HepG2 (cell line): ENCODE results near the gene C10orf120. TPM values are rescaled to one million over a fixed set of nuclear protein-coding genes. Genes with fewer than 3 reads are reported as not detected.

Experiments used
- ATAC-seq: fragments of 200-7000 bp; cut with Tn5 transposase; 3 replicates; pipeline ENCODE4 v1.9.1; 2020; ENCODE audit warnings: mild to moderate bottlenecking, moderate library complexity
- BruUV-seq: library from RNA; stranded (reverse); fragments of 400-500 nt; replicated peaks from 2 replicates; lab custom pipeline; 2021; lab: Mats Ljungman, UMichigan
- CTCF ChIA-PET: fragments of 300-600 bp; formaldehyde crosslinking; extraction: SDS; loops from one replicate; lab custom pipeline; 2021; ENCODE audit warnings: low total read pairs, inconsistent platforms, low intra/inter-chr PET ratio; lab: Yijun Ruan, JAX
- POLR2A ChIA-PET: fragments of 350-600 bp; sonication (Branson Sonifier 250); formaldehyde crosslinking; loops from one replicate; lab custom pipeline; 2020; ENCODE audit warnings: antibody characterized with exemption, inconsistent platforms; lab: Yijun Ruan, JAX
- DNase-seq: peaks from one replicate; pipeline ENCODE4 v3.0.0-alpha.2; 2015; ENCODE audit warnings: low spot score
- FAIRE-seq: peaks from 3 replicates; lab custom pipeline; 2011; peaks lifted over from hg19 to GRCh38; lab: Jason Lieb, UNC
- H2AFZ ChIP-seq: one replicate; pipeline ENCODE4 v1.6.1; 2011; ENCODE audit warnings: low read length, inconsistent platforms
- H3K27ac ChIP-seq: fragments of 300-600 bp; 3 replicates; pipeline ENCODE4 v1.8.0; 2011; ENCODE audit warnings: mixed run types, mild to moderate bottlenecking, mixed read lengths, low read length, inconsistent platforms; ENCODE audit not compliant: insufficient read depth; ENCODE audit errors: extremely low read length
- H3K27me3 ChIP-seq, 2 experiments: fragments of 200-600 bp in 1 of 2; 2 replicates in 1 of 2; 3 replicates in 1 of 2; pipeline versions ENCODE4 v1.6.0 to v1.8.0; 2011; ENCODE audit warnings: low read length in 2 of 2, mild to moderate bottlenecking in 2 of 2, moderate library complexity in 2 of 2, inconsistent platforms in 1 of 2; ENCODE audit not compliant: insufficient read depth in 2 of 2, control insufficient read depth in 1 of 2
- H3K36me3 ChIP-seq, 2 experiments: fragments of 200-600 bp in 1 of 2; replicated peaks in 1 of 2; 2 replicates in 1 of 2; 3 replicates in 1 of 2; pipeline versions ENCODE4 v1.5.1 to v1.8.0; 2011; ENCODE audit warnings: low read length in 2 of 2, inconsistent platforms in 1 of 2; ENCODE audit not compliant: insufficient read depth in 2 of 2, control insufficient read depth in 1 of 2
- H3K4me1 ChIP-seq: 2 replicates; pipeline ENCODE4 v1.5.1; 2012; ENCODE audit warnings: low read length, inconsistent platforms; ENCODE audit not compliant: insufficient read depth
- H3K4me2 ChIP-seq: 2 replicates; pipeline ENCODE4 v1.6.0; 2011; ENCODE audit warnings: low read depth, low read length, inconsistent platforms
- H3K4me3 ChIP-seq, 3 experiments: fragments of 200-600 bp in 1 of 3; sonication (generic), shearing (Covaris generic) in 1 of 3; replicated peaks in 1 of 3; 2 replicates each; pipeline ENCODE4 v1.5.1; 2011 to 2016; ENCODE audit warnings: low read length in 3 of 3, inconsistent platforms in 2 of 3, low read depth in 2 of 3, mild to moderate bottlenecking in 2 of 3, control low read depth in 1 of 3, mixed read lengths in 1 of 3; ENCODE audit not compliant: insufficient read depth in 1 of 3
- H3K79me2 ChIP-seq: one replicate; pipeline ENCODE4 v1.6.1; 2011; ENCODE audit warnings: low read length, inconsistent platforms; ENCODE audit not compliant: insufficient read depth
- H3K9ac ChIP-seq: 2 replicates; pipeline ENCODE4 v1.6.0; 2011; ENCODE audit warnings: mild to moderate bottlenecking, low read depth, low read length, inconsistent platforms; ENCODE audit not compliant: insufficient read depth
- H3K9me3 ChIP-seq: 2 replicates; pipeline ENCODE4 v1.5.1; 2012; ENCODE audit warnings: mild to moderate bottlenecking, low read length
- H4K20me1 ChIP-seq: 2 replicates; pipeline ENCODE4 v1.6.0; 2011; ENCODE audit warnings: inconsistent platforms, mild to moderate bottlenecking, low read length, moderate library complexity; ENCODE audit not compliant: insufficient read depth
- FOXK1 ChIP-seq: sonication (generic); formaldehyde crosslinking; IDR thresholded peaks from 2 replicates; pipeline ENCODE4 v1.4.0; 2020; ENCODE audit warnings: low read depth, missing genetic modification reagents, borderline replicate concordance
- IRF9 ChIP-seq: sonication (generic); formaldehyde crosslinking; IDR thresholded peaks from 2 replicates; pipeline ENCODE4 v1.8.0; 2022; ENCODE audit warnings: missing genetic modification reagents, mild to moderate bottlenecking, borderline replicate concordance
- SRY ChIP-seq: sonication (generic); formaldehyde crosslinking; IDR thresholded peaks from 2 replicates; pipeline ENCODE4 v1.8.0; 2022; ENCODE audit warnings: mild to moderate bottlenecking, missing genetic modification reagents
- TEAD3 ChIP-seq: optimal IDR thresholded peaks from 2 replicates; pipeline ENCODE3; 2016; ENCODE audit warnings: borderline replicate concordance
- TRAFD1 ChIP-seq: sonication (generic); formaldehyde crosslinking; IDR thresholded peaks from 2 replicates; pipeline ENCODE4 v1.5.1; 2020; ENCODE audit warnings: missing genetic modification reagents, mild to moderate bottlenecking, borderline replicate concordance
- ZFP36L2 ChIP-seq: sonication (generic); formaldehyde crosslinking; IDR thresholded peaks from 2 replicates; pipeline ENCODE4 v1.4.0; 2020; ENCODE audit warnings: missing genetic modification reagents
- ZNF30 ChIP-seq: sonication (generic); formaldehyde crosslinking; IDR thresholded peaks from 2 replicates; pipeline ENCODE4 v1.5.0; 2020; ENCODE audit warnings: mild to moderate bottlenecking, missing genetic modification reagents
- ZNF44 ChIP-seq: sonication (generic); formaldehyde crosslinking; IDR thresholded peaks from 2 replicates; pipeline ENCODE4 v1.5.1; 2020; ENCODE audit warnings: mild to moderate bottlenecking, missing genetic modification reagents
- ZNF605 ChIP-seq: sonication (generic); formaldehyde crosslinking; IDR thresholded peaks from 2 replicates; pipeline ENCODE4 v1.8.0; 2022; ENCODE audit warnings: mild to moderate bottlenecking, missing genetic modification reagents
- ZNF747 ChIP-seq: sonication (generic); formaldehyde crosslinking; IDR thresholded peaks from 2 replicates; pipeline ENCODE4 v1.8.1; 2023; ENCODE audit warnings: missing genetic modification reagents, mild to moderate bottlenecking, borderline replicate concordance
- WGBS: methylation state at CpG from one replicate; pipeline ENCODE4 v1.1.6; 2017; ENCODE audit warnings: low lambda C conversion rate; 5-methylcytosine and 5-hydroxymethylcytosine counted together
- in situ Hi-C: cut with HindIII; loops from 2 replicates; pipeline ENCODE4 v1.10.0; 2017; ENCODE audit warnings: low pct_unique_long_range_greater_than_20kb; ENCODE audit not compliant: extremely low pct_ligation_motif_present
- intact Hi-C: fragments of 100-400 bp; cut with micrococcal nuclease; formaldehyde crosslinking; loops from one replicate; pipeline ENCODE4 v1.10.0; 2022; ENCODE audit not compliant: unreplicated experiment
- polyA plus RNA-seq, 8 experiments: library from polyadenylated mRNA; depleted of rRNA in 3 of 8; stranded (reverse) in 7 of 8; unstranded in 1 of 8; fragments of >200 nt; fragmentation: Illumina TruSeq in 4 of 8; extraction: Trizol in 4 of 8; gene quantifications; 2 replicates each; pipeline versions ENCODE4 v1.2.1 to v1.2.3, GENCODE V29; 2011 to 2016; ENCODE audit warnings: low read depth in 4 of 8, missing spikeins in 1 of 8, mixed read lengths in 1 of 8; ENCODE audit not compliant: insufficient read depth in 1 of 8
- total RNA-seq, 5 experiments: library from RNA; depleted of rRNA; stranded (reverse); fragments of >200 nt; fragmentation: Illumina TruSeq; extraction: Trizol; gene quantifications; 2 replicates each; pipeline ENCODE4 v1.2.3, GENCODE V29; 2016; ENCODE audit warnings: low read depth in 1 of 5

C10orf120 gene
- total and polyA plus RNA-seq, 2 of the 13 experiments (the other 11 are each of a cell fraction or from before 2014, with no cell fraction given), result not detected

- H3K27me3 ChIP-seq, result peaks cover 0 to 32% of the 10 kb centered on the region in 2 experiments; a peak in 3 of 5 replicates
- no peaks in the 10 kb centered on the region for H3K9me3 ChIP-seq
- in situ Hi-C loops (no loop called here), intact Hi-C loops (no loop called here)
- no peak overlapping the region for H2AFZ ChIP-seq
- ChIA-PET POLR2A (no interaction called here), CTCF (no interaction called here)
- no peaks in the 10 kb centered on the region for H4K20me1 ChIP-seq
- no peak overlapping the region for H3K27ac ChIP-seq
- H3K4me2 ChIP-seq, result no peak overlapping the region
- H3K79me2 ChIP-seq, result no peaks in the 10 kb centered on the region
- BruUV-seq, result no TSS peak
- FAIRE-seq, result no peak
- H3K9ac ChIP-seq, result no peak overlapping the region
- no peak for DNase-seq
- TF ChIP-seq FOXK1 (CRISPR knock-in tag) (no peak), TRAFD1 (CRISPR knock-in tag) (no peak), TEAD3 (CRISPR knock-in tag) (no peak), SRY (no peak), IRF9 (CRISPR knock-in tag) (no peak), ZNF605 (CRISPR knock-in tag) (no peak), ZNF747 (CRISPR knock-in tag) (no peak), ZFP36L2 (CRISPR knock-in tag) (no peak), ZNF30 (no peak), ZNF44 (CRISPR knock-in tag) (no peak)
- TF ChIP-seq, all 625 proteins: peak for 0
- Histone ChIP-seq H3K4me3 (no peak overlapping the region), H3K4me1 (no peaks in the 10 kb centered on the region), H3K36me3 (no peaks in the 10 kb centered on the region)
- ATAC-seq, result no peak
- 3% methylated on average over 7 of the region's 7 CpGs for WGBS
Observed at GRCh38 chr10:122713091-122713885, 13.6 kb upstream of the C10orf120 start.
